Lower leg skin (tissue), 4 donors: ENCODE results near the gene BAHCC1. TPM values are rescaled to one million over a fixed set of nuclear protein-coding genes. Genes with fewer than 3 reads are reported as not detected.

Experiments
- DNase-seq, 2 donors: peaks; one replicate each; pipeline ENCODE4 v3.0.0-alpha.2; 2019; ENCODE audit warnings: low spot score in 2 of 2
- H3K4me3 ChIP-seq: fragments of 200-600 bp; sonication (generic); 2 replicates; pipeline ENCODE4 v1.5.1; 2017; ENCODE audit warnings: mild to moderate bottlenecking, low read depth; ENCODE audit not compliant: poor library complexity, severe bottlenecking
- POLR2A ChIP-seq, 2 donors: fragments of 450-650 bp; IDR thresholded peaks; one replicate each; pipeline ENCODE4 v1.6.1; 2016 to 2017; ENCODE audit warnings: antibody characterized with exemption in 2 of 2, mild to moderate bottlenecking in 1 of 2, moderate library complexity in 1 of 2
- WGBS, 2 donors: methylation state at CpG; one replicate each; pipeline ENCODE4 v1.1.5; 2018; 5-methylcytosine and 5-hydroxymethylcytosine counted together
- intact Hi-C: fragments of 100-400 bp; cut with DNase I; formaldehyde crosslinking; loops from one replicate; pipeline ENCODE4 v1.15.0; 2023; ENCODE audit warnings: low total_unique reads
- total RNA-seq, 4 donors: library from RNA; depleted of rRNA; stranded (reverse); fragments of >200 nt; gene quantifications; one replicate each; pipeline ENCODE4 v1.1.0, GENCODE V29; 2016
- TF ChIP-seq, protein P1 (sequence below), 3 donors: fragments of 450-650 bp; IDR thresholded peaks; one replicate each; pipeline ENCODE4 v1.5.1; 2016; ENCODE audit warnings: antibody characterized with exemption in 3 of 3, mild to moderate bottlenecking in 3 of 3, moderate library complexity in 2 of 3

BAHCC1 gene
- total RNA-seq, 4 donors from 2014 or later: 4.1 to 14.2 (median 10.0) TPM

DNA sequence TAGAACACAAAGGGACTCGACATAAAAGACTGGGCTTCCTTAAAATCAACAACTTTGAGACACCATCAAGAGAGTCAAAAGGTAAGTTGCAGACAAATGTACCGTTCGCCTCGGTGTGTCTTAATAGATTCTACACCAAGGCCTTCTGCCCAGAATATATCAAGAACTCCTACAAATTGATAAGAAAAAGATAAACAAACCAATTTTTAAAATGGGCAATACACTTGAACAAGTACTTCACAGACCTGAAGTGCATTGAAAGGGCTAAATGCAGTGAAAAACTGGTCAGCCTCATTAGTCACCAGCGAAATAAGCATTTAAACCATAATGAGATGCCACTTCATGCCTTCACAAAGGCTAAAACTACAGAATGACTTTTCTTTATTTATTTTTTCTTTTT lies 20.4 kb upstream of the BAHCC1 start:
- WGBS, 2 donors: 96 to 97% methylated on average over 5 of the region's 5 CpGs
- intact Hi-C loops: no loop called here
- no peak for TF ChIP-seq POLR2A (IDR thresholded peaks at IDR 0.05)
- TF ChIP-seq, protein P1, sequence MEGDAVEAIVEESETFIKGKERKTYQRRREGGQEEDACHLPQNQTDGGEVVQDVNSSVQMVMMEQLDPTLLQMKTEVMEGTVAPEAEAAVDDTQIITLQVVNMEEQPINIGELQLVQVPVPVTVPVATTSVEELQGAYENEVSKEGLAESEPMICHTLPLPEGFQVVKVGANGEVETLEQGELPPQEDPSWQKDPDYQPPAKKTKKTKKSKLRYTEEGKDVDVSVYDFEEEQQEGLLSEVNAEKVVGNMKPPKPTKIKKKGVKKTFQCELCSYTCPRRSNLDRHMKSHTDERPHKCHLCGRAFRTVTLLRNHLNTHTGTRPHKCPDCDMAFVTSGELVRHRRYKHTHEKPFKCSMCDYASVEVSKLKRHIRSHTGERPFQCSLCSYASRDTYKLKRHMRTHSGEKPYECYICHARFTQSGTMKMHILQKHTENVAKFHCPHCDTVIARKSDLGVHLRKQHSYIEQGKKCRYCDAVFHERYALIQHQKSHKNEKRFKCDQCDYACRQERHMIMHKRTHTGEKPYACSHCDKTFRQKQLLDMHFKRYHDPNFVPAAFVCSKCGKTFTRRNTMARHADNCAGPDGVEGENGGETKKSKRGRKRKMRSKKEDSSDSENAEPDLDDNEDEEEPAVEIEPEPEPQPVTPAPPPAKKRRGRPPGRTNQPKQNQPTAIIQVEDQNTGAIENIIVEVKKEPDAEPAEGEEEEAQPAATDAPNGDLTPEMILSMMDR (IDR thresholded peaks at IDR 0.05): no peak
- no peak for DNase-seq
- H3K4me3 ChIP-seq: no peak overlapping the region

DNA sequence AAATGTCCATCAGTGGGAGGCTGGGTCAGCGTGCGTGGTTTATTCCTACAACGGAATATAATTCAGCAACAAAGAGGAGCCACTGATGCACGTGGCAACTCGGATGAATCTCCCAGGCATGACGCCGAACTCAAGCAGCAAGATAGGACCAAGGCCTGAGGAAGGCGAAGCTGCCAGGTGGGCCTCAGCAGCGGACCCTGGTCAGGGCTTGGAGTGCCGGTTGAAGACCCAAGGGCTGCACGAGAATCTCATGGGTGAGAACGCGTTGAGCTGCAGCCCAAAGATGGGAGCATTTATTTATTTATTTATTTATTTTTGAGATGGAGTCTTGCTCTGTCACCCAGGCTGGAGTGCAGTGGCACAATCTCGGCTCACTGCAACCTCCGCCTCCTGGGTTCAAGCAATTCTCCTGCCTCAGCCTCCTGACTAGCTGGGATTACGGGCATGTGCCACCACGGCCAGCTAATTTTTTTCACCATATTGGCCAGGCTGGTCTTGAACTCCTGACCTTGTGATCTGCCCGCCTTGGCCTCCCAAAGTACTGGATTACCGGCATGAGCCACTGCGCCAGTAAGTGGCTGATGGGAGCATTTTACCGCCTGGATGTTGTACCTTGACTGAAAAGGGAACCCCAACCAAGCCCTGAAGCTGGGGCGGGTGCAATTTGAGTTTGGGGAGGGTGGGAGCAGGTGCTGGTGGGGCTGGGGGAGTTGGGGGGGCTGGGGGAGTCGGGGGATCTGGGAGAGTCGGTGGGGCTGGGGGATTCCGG lies 18.1 kb upstream of the BAHCC1 start:
- DNase-seq: no peak
- TF ChIP-seq POLR2A (IDR thresholded peaks at IDR 0.05): no peak
- TF ChIP-seq, protein P1 (IDR thresholded peaks at IDR 0.05): no peak
- intact Hi-C loops: no loop called here
- H3K4me3 ChIP-seq: no peak overlapping the region
- WGBS, 2 donors: 92% methylated on average over 23 to 25 of the region's 25 CpGs

DNA sequence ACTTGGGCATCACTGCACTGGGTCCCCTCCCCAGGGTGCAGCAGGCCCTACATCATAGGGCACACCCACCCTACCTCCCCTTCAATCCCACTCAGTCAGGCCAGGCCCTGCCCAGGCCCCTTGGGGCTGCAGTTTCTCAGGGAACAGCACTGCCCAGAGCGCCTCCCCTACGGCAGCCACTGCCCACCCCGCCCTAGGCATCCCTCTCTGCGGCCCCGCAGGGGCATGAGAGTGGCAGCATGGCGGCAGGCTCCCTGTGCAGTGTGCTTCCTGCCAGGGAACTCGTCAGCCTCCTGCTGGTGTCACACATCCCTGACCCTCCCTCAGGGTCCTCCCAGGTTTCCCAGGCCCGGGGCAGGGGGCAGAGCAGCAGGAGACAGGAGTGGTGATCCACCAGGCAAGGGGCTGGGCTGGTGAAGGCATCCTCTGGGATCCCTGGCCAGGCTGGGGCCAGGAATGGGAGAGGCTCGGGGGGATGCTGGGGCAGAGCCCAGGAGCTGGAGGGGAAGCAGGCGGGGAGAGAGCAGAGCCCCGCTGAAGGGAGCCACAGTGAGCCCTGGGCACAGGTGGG lies 16.2 kb upstream of the BAHCC1 start:
- whole genome bisulfite sequencing, 2 donors: 61 to 74% methylated on average over 11 of the region's 11 CpGs
- no peak for TF ChIP-seq POLR2A (IDR thresholded peaks at IDR 0.05)
- intact Hi-C loops: no loop called here
- peak in 1 of 2 donors; percentile 78 for DNase-seq
- H3K4me3 ChIP-seq: no peak overlapping the region

DNA sequence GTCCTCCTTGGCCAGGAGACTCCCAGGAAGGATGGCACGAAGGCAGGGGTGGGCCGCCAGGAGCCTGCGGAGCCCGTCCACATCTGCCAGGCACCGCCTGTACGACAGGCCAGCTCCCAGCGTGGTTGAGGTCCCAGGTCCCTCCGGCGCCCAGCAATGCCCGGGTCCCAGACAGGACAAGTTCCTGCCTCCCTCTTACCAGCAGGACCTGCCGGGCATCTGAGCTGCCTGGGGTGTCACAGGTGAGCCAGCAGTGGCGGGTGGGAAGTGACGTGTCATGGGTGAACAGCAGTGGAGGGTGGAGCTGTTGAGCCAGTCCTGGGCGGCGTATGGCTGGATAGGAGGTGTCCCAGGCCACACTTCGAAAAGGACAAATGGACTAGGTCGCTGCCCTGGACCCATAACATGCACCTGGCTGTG lies 15.7 kb upstream of the BAHCC1 start:
- H3K4me3 ChIP-seq: no peak overlapping the region
- 41 to 65% methylated on average over 9 to 17 of the region's 17 CpGs for WGBS, 2 donors
- peak in 1 of 2 donors; percentile 85 for DNase-seq
- intact Hi-C loops: no loop called here
- TF ChIP-seq, protein P1 (IDR thresholded peaks at IDR 0.05): no peak
- TF ChIP-seq POLR2A (IDR thresholded peaks at IDR 0.05): no peak

DNA sequence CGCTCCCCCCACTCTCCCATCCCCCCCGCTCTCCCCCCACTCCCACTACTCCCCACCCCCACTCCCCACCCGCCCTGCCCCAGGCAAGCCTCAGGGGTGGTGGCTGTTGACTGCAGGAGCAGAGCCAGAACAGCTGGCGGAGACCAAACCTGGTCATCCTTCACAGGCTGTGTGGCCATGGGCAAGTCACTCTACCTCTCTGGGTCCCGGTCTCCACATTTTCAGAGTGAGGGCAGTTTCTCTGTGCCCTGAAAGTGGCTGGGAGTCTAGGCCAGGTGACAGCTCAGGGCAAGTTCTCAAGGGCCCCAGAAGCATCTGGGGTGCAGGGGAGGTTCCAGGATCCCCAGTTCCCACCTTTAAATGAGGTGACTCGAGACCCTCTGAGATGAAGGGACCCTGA lies 15.1 kb upstream of the BAHCC1 start:
- H3K4me3 ChIP-seq: no peak overlapping the region
- WGBS, 2 donors: 72 to 78% methylated on average over 1 to 3 of the region's 6 CpGs
- DNase-seq: no peak
- no peak for TF ChIP-seq POLR2A (IDR thresholded peaks at IDR 0.05)
- TF ChIP-seq, protein P1 (IDR thresholded peaks at IDR 0.05): no peak
- intact Hi-C loops: no loop called here

DNA sequence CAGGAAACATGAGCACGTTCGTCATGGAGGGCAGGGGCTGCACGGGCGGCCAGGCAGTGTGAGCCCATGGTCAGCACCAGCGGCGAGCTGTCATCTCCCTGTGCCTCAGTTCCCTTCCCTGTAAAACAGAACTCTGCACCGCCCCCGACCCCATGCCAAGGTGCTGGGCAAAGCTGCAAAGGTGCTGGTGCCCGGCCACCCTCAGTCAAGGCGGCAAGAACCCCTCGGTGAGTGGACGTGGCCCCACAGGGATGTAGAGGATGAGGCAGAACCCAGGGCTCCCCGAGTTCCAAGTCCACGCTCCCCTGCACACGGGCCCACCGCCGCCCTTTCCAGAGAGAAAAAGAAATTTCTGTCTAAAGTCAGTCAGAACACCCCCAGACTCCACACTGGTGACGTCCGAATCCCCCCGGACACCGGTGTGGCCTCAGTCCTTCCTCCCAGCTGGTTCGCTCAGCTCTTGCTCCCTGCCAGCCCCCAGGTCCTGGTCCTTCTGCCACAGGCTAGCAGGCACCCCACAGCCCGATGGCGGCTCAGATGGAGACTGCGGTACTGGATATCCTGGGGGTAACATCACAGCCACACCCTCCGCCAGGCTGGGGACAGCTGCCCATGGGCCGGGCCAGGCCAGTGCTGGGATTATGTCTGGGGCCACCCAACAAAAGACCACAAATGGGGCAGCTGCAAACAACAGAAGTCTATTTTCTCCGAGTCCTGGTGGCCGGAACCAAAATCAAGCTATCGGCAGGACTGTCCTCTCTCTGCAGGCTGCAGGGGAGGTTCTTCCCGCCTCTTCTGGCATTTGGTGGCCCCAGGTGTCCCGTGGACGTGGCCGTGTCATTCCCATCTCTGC lies 14.4 kb upstream of the BAHCC1 start:
- WGBS, 2 donors: 74 to 83% methylated on average over 31 to 34 of the region's 34 CpGs
- no peak for DNase-seq
- no peak overlapping the region for H3K4me3 ChIP-seq
- intact Hi-C loops: no loop called here
- no peak for TF ChIP-seq POLR2A (IDR thresholded peaks at IDR 0.05)
- TF ChIP-seq, protein P1 (IDR thresholded peaks at IDR 0.05): no peak
